ENCODE results near the gene INMT.
"Not testable (repeated sequence)": the region's sequence is repeated elsewhere in the genome, so short reads cannot be mapped to it uniquely, and the experiment has no call there.

Gene INMT

GRCh38 chr7:30751696-30752273, at the start of gene INMT:
TSS of gene INMT (plus strand) at chr7:30752135. CDS start at chr7:30752151, 16 bp downstream.
- DNase-seq, result no peak

- DNase-seq, result no peak
Measured at GRCh38 chr7:30702200-30702599, 49.7 kb upstream of the INMT start.

GRCh38 chr7:30703756-30704155, 48.2 kb upstream of the INMT start:
- DNase-seq, result no peak

DNA sequence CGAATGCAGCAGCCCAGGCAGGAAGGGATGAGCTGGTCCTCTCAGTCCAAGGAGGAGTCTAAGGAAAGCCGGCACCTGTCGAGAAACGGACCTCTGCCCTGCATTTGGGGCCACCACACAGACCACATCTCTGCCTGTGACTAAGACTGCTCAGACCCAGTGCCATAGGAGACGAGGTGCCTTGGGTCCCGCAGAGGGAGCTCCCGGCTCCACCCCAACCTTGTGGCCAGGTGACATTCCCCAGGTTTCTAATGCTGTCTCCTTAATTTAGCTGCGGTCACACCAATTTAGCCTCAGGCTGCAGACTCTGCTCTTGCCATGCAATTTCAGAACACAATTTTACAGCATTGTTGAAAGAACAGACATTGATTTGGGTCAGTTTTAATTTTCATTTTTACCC, 46.9 kb upstream of the INMT start:
- no peak for DNase-seq

- no peak for DNase-seq
Measured at GRCh38 chr7:30705596-30705995, 46.3 kb upstream of the INMT start.

- no peak for DNase-seq
Measured at GRCh38 chr7:30706316-30706715, 45.6 kb upstream of the INMT start.

DNA sequence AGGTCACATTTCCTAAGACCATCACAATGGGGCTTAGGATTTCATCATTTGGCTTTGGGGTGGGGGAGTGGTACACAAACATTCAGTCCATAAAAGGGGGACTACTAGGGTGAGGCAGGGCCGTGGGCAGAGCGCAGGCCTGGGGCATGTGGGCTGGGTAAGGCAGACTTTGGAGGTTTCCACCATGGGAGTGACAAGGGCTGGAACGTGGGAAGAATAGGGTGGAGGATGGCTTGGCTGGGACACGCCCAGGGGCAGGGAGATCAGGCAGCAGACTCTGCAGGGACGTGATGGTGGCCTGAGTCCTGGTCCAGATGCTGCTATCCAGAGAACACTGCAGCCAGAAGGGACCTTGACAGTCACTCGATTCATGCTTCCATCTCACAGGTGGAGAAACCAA, 45.0 kb upstream of the INMT start:
- no peak for DNase-seq

DNA sequence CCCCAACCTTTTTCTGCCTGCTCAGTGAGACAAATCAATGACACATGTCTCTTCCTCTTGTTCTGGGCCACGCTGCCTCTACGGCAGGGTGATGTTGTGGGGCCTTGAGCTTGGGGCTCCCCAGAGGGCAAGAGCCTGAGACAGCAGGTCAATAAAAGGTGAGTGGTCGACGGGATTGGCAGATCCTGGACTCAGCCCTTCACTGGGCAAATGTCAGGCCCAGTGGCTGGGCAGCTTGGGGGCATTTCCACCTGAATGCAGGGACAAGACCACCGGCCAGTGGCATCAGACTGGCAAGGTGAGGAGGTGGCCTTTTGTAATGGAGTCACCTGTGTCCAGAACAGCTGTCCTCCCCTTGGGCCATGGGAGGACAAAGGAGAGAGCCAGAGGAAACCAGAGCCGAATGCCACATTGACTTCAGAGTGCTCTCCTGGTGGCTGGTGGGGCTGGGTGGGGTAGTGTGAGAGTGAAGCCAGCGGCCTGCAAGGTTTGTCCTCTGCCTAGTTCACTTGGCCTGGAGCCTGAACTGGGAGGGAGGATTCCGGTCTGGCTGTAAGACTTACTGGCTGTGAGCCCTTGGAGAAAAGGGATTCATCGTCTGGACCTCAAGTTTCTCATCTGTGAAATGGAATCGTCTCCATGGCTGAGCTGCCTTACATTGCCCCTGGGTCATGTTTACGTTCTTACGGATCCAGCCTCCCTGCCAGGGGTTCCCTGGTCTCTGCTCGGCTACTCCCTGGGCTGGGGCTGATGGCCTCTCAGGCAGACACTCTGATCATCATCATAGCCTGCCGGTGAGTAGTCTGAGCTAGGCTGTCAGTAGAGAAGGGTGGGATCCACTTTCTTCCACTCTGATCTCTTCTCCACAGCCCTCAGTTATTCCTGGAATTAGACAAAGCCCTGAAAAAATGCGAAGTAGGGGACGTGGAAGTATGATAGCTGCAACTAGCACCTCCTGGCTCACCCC, 44.3 kb upstream of the INMT start:
- DNase-seq, result no peak

GRCh38 chr7:30708412-30708811, 43.5 kb upstream of the INMT start:
- DNase-seq, result no peak

DNA sequence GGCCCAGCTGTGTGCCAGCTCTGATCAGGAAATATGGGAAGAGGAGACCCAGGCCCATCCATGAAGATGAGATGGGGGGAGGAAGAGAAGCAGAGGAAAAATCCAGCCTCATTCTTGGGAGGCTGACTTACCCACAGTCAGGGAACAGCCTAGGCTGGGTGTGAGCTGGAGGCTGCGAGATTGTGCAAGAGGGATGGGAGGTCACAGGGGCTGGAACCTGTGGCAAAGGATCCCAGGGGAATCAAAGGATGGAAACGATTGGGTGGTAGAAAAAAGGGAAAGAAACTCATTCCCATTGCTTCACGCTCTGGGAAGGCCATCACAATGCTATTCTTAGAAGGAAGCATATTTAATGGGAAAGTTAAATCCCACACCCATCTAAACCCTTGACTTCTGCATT, 43.0 kb upstream of the INMT start:
- no peak for DNase-seq

GRCh38 chr7:30709549-30709948, 42.4 kb upstream of the INMT start:
- no peak for DNase-seq

- DNase-seq, result no peak
Measured at GRCh38 chr7:30710669-30711068, 41.3 kb upstream of the INMT start.

- no peak for DNase-seq
Measured at GRCh38 chr7:30713392-30713791, 38.5 kb upstream of the INMT start.

- DNase-seq, result no peak
Measured at GRCh38 chr7:30714129-30714528, 37.8 kb upstream of the INMT start.

- no peak for DNase-seq
Measured at GRCh38 chr7:30717181-30717580, 34.8 kb upstream of the INMT start.

GRCh38 chr7:30719434-30719833, 32.5 kb upstream of the INMT start:
- DNase-seq, result not testable (repeated sequence)

DNA sequence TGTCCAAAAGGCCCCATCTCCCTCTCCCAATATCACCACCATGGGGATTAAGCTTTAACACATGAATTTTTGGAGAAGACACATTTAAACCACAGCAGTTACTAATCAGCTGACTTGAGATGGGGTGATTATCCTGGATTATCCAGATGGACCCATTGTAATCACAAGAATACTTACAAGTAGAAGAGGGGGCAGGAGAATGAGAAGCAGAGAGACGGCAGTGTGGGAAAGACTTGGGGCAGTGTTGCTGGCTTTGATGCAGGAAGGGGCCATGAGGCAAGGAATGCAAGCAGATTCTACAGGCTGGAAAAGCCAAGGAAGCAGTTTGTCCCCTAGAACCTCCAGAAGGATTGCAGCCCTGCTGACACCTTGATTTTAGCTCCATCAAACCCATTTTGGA, 30.7 kb upstream of the INMT start:
- no peak for DNase-seq

- no peak for DNase-seq
Measured at GRCh38 chr7:30722187-30722586, 29.7 kb upstream of the INMT start.

DNA sequence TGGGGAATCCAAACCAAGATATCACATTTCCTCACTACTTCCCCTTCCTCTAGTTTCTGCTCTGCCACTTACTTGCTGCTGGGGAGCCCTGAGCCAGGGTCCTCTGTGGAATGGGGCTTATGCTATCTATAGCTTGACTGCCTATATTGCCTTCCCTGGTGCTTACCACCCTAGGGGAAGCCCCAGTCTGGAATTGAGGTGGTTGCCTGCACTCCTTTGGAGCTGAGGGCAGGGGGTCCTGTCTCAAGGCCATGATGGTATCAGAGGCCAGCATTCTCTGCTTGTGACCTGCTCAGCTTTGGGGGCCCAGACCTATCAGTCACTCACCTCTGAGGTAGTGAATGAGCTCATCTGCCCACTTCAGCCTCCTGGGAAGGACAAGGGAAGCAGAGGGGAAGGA, 29.3 kb upstream of the INMT start:
- DNase-seq, result no peak

GRCh38 chr7:30723776-30724175, 28.2 kb upstream of the INMT start:
- DNase-seq, result no peak

GRCh38 chr7:30726296-30727006, 25.5 kb upstream of the INMT start:
- DNase-seq, result no peak

- DNase-seq, result no peak
Measured at GRCh38 chr7:30727061-30727945, 24.6 kb upstream of the INMT start.

All from left hindlimb (tissue), 1 donor.